GM18511 (cell line): Measurements from ENCODE around the gene WDR26.
A peak's percentile ranks its signal among the peaks of the same experiment; 100 is the strongest.
"Not testable (repeated sequence)": the region's sequence is repeated elsewhere in the genome, so short reads cannot be mapped to it uniquely, and the experiment has no call there.

Experiments
- ATAC-seq: cut with Tn5 transposase; IDR thresholded peaks from one replicate; pipeline ENCODE4 v1.9.1; 2021; ENCODE audit warnings: mild to moderate bottlenecking, moderate library complexity; ENCODE audit not compliant: unreplicated experiment

Gene WDR26

GRCh38 chr1:224434691-224435317 lies at the start of gene WDR26:
Gene WDR26, minus strand, starts transcription at chr1:224434797.
- peak; percentile 90 for ATAC-seq

- not testable (repeated sequence) for ATAC-seq
Observed at GRCh38 chr1:224483206-224483605, 48.6 kb upstream of the WDR26 start.

- ATAC-seq: no peak
Observed at GRCh38 chr1:224482619-224483018, 48.0 kb upstream of the WDR26 start.

DNA sequence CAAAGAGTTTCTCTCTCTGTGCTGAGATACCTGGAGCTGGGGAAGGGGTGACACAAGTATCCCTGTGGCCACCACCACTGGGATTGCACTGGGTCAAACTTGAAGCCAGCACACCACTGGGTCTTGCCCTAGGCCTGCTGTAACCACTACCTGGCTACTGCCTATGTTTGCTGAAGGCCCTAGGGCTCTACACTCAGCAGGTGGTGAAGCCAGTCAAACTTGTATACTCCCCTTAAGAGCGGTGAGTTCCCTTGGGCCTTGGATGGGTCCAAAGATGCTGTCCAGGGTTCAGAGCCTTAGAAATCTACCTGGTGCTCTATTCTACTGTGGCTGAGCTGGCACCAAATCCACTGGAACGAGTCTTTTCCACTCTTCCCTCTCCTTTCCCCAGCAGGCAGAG lies 47.0 kb upstream of the WDR26 start:
- ATAC-seq: no peak

DNA sequence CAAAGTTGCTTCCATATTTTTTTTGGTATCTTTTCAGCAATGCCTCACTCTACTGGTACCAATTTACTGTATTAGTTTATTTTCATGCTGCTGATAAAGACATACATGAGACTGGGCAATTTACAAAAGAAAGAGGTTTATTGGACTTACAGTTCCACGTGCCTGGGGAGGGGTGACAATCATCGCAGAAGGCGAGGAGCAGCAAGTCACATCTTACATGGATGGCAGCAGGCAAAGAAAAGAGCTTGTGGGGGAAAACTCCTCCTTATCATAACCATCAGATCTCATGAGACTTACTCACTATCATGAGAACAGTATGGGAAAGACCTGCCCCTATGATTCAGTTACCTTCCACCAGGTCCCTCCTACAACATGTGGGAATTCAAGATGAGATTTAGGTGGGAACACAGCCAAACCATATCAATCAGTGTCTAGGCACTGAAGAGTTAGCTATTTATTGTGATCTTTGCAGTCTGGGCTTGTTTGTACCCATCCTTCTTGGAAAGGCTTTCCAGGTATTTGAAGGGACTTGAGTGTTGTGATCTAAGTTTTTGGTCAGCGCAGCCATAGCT lies 46.4 kb upstream of the WDR26 start:
- ATAC-seq: not testable (repeated sequence)

- ATAC-seq: not testable (repeated sequence)
Observed at GRCh38 chr1:224480200-224480599, 45.6 kb upstream of the WDR26 start.

- ATAC-seq: no peak
Observed at GRCh38 chr1:224472806-224473205, 38.2 kb upstream of the WDR26 start.

- ATAC-seq: no peak
Observed at GRCh38 chr1:224466154-224466553, 31.6 kb upstream of the WDR26 start.

DNA sequence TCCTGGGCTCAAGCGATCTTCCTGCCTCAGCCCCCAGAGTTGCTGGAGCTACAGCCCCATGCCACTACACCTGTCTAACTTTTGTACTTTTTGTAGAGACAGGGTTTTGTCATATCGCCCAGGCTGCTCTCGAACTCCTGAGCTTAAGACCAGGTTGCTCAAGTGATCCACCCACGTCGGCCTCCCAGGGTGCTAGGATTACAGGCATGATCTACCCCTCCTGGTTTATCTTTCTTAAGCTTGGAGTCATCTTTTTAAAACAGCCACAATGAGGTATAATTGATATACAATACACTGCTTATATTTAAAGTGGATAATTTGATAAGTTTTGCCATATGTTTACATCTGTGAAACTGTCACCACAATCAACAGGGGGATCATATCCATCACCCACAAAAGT lies 25.4 kb upstream of the WDR26 start:
- ATAC-seq: no peak

- no peak for ATAC-seq
Observed at GRCh38 chr1:224458996-224459395, 24.4 kb upstream of the WDR26 start.

GRCh38 chr1:224458296-224458695 lies 23.7 kb upstream of the WDR26 start:
- ATAC-seq: no peak

DNA sequence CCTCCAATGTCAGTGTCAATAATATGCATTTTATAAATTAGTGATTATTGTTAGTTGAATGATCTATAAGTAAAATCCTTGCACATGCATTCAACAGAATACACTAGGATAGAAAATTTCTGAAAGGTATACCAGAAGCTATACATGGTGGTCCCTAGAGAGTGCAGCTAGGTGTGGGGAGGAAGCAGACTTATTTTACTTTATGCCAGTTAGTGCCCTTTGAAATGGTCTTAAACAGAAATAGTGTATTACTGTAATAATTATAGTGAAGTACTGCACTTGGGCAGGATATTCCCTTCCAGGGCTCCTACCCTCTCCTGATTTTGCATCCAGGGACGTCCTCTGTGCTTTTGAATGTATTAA lies 23.2 kb upstream of the WDR26 start:
- peak; percentile 24 for ATAC-seq

- ATAC-seq: no peak
Observed at GRCh38 chr1:224456637-224456953, 22.0 kb upstream of the WDR26 start.

GRCh38 chr1:224454402-224455055 lies 19.9 kb upstream of the WDR26 start:
- no peak for ATAC-seq

DNA sequence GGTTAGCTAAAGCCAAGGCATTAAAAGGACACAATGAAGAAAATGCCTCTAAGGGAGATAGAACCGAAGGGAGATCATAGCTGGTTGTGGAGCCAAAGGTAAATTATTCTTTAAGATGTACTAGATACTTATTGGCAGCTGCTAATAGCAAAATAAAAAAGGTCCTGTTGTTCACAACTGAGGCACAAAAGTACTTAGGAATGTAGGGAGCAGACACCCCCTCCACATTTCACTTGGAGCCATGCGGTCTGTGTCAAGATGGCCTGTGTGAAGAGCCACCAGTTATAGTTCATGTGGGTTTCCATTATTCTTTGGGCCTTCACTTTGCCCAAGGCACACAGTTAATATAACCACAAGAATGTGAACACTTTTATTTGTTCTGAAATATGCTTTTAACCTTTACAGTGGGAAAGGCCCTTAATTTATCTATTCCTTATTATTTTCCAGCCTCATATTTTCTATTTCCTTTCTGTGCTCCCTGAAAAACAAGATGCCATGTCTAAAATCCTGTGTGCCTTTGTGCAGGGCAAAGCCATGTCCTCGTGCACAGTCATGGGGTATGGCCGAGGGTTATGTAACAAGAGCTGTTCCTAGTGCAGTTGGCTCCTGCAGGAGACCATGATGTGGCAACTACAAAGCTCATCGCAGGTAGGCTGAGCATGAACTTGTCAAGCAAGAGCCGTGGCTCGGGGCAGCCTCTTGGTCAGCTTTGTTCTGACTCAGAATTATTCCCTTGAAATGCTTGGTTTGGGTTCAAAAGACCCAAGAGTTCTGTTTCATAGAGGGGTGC lies 16.2 kb upstream of the WDR26 start:
- ATAC-seq: no peak

GRCh38 chr1:224450159-224450558 lies 15.6 kb upstream of the WDR26 start:
- no peak for ATAC-seq

DNA sequence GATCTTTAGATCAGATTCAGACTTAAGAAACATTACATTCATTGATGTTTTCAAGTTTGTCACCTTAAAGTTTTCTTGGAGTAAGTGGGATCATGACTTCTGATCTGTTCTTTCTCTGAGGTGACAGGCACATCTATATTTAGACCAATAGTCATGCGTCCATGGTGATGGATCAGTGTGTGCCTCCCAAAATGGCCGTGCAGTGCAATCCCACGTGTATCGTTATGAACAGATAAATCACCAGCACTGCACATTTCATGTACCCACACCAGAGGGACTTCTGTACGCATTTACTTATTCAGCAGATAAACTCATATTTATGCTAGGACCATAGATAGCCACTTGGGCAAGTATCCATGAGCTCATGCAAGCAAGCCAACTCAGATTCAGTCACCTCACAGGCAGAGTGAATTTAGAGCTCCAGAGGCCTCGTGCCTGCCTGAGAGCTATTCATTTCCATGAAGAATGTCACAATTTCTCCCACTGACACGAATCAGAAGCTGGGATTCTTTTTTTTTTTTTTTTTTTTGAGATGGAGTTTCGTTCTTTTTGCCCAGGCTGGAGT lies 13.9 kb upstream of the WDR26 start:
- ATAC-seq: no peak

- no peak for ATAC-seq
Observed at GRCh38 chr1:224447971-224448370, 13.4 kb upstream of the WDR26 start.

GRCh38 chr1:224447251-224447650 lies 12.7 kb upstream of the WDR26 start:
- no peak for ATAC-seq

DNA sequence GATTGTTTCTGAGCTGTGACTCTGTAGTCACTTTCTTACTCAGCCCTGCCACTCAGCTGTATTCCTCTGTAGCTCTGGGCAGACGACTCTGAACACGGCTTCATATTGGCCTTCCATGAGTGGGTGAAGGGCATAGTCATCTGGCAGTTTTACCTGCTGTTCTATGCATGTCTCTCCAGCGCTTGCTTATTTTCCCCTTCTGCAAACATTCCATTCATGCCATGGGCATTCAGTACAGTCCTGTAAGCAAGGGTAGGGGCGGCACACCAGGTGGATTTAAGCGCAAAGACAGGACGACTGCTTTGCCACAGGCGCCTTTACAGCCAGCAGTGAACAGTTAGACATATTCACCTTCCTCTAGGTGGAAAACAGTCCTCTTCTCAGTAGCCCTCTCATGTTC lies 4.4 kb upstream of the WDR26 start:
- no peak for ATAC-seq

- no peak for ATAC-seq
Observed at GRCh38 chr1:224435999-224436398, 1.4 kb upstream of the WDR26 start.
